Muscle layer of colon (tissue), 2 donors: ENCODE measurements around the gene SIT1.

Experiments used
- H3K27ac ChIP-seq: one replicate; pipeline ENCODE4 v1.7.0; 2013; ENCODE audit warnings: low read depth, mild to moderate bottlenecking, low read length, moderate library complexity
- H3K27me3 ChIP-seq, 2 donors: one replicate each; pipeline ENCODE4 v1.7.0; 2013; ENCODE audit warnings: low read length in 2 of 2, mild to moderate bottlenecking in 2 of 2; ENCODE audit not compliant: insufficient read depth in 2 of 2, control insufficient read depth in 1 of 2
- H3K36me3 ChIP-seq: one replicate; pipeline ENCODE4 v1.7.0; 2013; ENCODE audit warnings: mild to moderate bottlenecking, low read length; ENCODE audit not compliant: insufficient read depth
- H3K4me1 ChIP-seq: one replicate; pipeline ENCODE4 v1.7.0; 2013; ENCODE audit warnings: mild to moderate bottlenecking, low read length; ENCODE audit not compliant: insufficient read depth
- H3K4me3 ChIP-seq, 2 donors: one replicate each; pipeline ENCODE4 v1.7.0; 2013; ENCODE audit warnings: low read length in 2 of 2, low read depth in 1 of 2, mild to moderate bottlenecking in 1 of 2, moderate library complexity in 1 of 2
- H3K9ac ChIP-seq: one replicate; pipeline ENCODE4 v1.7.0; 2013; ENCODE audit warnings: low read length
- H3K9me3 ChIP-seq: one replicate; pipeline ENCODE4 v1.7.0; 2013; ENCODE audit warnings: mild to moderate bottlenecking, low read length
- donor health status: abdominal sarcoma.
- donor health status: Adenocarcinoma of cecum.

SIT1 gene

GRCh38 chr9:35681341-35682002 is 30.7 kb upstream of the SIT1 start:
- Histone ChIP-seq H3K27me3 (no peaks in the 10 kb centered on the region), H3K4me1 (peaks cover 49% of the 10 kb centered on the region), H3K9ac (no peak overlapping the region), H3K36me3 (peaks cover 50% of the 10 kb centered on the region), H3K27ac (peak overlapping the region; percentile 63), H3K9me3 (no peaks in the 10 kb centered on the region), H3K4me3 (no peak overlapping the region)

- peak overlapping the region; percentile 63 for H3K27ac ChIP-seq
- peaks cover 53% of the 10 kb centered on the region for H3K4me1 ChIP-seq
Observed at GRCh38 chr9:35680331-35681105, 29.8 kb upstream of the SIT1 start.

DNA sequence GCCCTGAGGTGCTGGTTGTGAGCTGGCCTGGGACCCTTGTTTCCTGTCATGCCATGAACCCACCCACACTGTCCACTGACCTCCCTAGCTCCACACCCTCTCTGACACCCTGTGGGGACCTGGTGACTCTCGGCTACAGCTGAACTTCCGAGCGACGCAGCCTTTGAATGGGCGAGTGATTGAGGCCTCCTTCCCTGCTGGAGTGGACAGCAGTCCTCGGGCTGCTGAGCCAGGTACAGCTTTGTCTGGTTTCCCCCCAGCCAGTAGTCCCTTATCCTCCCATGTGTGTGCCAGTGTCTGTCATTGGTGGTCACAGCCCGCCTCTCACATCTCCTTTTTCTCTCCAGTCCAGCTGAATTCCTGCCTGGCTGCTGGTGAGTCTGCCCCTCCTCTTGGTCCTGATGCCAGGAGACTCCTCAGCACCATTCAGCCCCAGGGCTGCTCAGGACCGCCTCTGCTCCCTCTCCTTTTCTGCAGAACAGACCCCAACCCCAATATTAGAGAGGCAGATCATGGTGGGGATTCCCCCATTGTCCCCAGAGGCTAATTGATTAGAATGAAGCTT is 29.1 kb upstream of the SIT1 start:
- Histone ChIP-seq H3K27ac (no peak overlapping the region), H3K4me1 (peaks cover 47% of the 10 kb centered on the region)

More at GRCh38 chr9:35680331-35681105, 29.8 kb upstream of the SIT1 start:
- no peak overlapping the region for H3K9ac ChIP-seq
- no peak overlapping the region for H3K4me3 ChIP-seq
- no peaks in the 10 kb centered on the region for H3K27me3 ChIP-seq
- H3K9me3 ChIP-seq = no peaks in the 10 kb centered on the region
- peaks cover 40% of the 10 kb centered on the region for H3K36me3 ChIP-seq

GRCh38 chr9:35679091-35679490 is 28.4 kb upstream of the SIT1 start:
- Histone ChIP-seq H3K4me3 (no peak overlapping the region), H3K9ac (no peak overlapping the region), H3K27me3 (no peaks in the 10 kb centered on the region), H3K4me1 (peaks cover 43% of the 10 kb centered on the region), H3K36me3 (peaks cover 26% of the 10 kb centered on the region), H3K9me3 (no peaks in the 10 kb centered on the region), H3K27ac (no peak overlapping the region)

More for the DNA sequence above, 29.1 kb upstream of the SIT1 start:
- H3K9me3 ChIP-seq = no peaks in the 10 kb centered on the region
- peaks cover 34% of the 10 kb centered on the region for H3K36me3 ChIP-seq
- H3K9ac ChIP-seq = no peak overlapping the region
- no peaks in the 10 kb centered on the region for H3K27me3 ChIP-seq
- no peak overlapping the region for H3K4me3 ChIP-seq

DNA sequence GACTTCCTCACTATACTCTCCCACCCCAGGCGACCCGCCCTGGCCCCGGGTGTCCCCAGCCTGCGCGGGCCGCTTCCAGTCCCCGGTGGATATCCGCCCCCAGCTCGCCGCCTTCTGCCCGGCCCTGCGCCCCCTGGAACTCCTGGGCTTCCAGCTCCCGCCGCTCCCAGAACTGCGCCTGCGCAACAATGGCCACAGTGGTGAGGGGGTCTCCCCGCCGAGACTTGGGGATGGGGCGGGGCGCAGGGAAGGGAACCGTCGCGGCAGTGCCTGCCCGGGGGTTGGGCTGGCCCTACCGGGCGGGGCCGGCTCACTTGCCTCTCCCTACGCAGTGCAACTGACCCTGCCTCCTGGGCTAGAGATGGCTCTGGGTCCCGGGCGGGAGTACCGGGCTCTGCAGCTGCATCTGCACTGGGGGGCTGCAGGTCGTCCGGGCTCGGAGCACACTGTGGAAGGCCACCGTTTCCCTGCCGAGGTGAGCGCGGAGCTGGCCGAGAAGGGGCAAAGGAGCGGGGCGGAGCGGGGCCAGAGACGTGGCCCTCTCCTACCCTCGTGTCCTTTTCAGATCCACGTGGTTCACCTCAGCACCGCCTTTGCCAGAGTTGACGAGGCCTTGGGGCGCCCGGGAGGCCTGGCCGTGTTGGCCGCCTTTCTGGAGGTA is 25.1 kb upstream of the SIT1 start:
- Histone ChIP-seq H3K9ac (no peak overlapping the region), H3K4me3 (peak overlapping the region; percentile 28 to 53), H3K27ac (no peak overlapping the region), H3K9me3 (no peaks in the 10 kb centered on the region), H3K36me3 (no peaks in the 10 kb centered on the region), H3K4me1 (peaks cover 33% of the 10 kb centered on the region), H3K27me3 (no peaks in the 10 kb centered on the region)

- Histone ChIP-seq H3K27me3 (no peaks in the 10 kb centered on the region), H3K4me3 (peak overlapping the region in 1 of 2 donors; percentile 53), H3K9ac (no peak overlapping the region), H3K27ac (no peak overlapping the region), H3K4me1 (peaks cover 26% of the 10 kb centered on the region), H3K9me3 (no peaks in the 10 kb centered on the region), H3K36me3 (no peaks in the 10 kb centered on the region)
Observed at GRCh38 chr9:35675204-35675603, 24.5 kb upstream of the SIT1 start.

GRCh38 chr9:35674025-35674361 is 23.3 kb upstream of the SIT1 start:
- H3K36me3 ChIP-seq = no peaks in the 10 kb centered on the region
- H3K4me1 ChIP-seq = peaks cover 24% of the 10 kb centered on the region
- no peak overlapping the region for H3K9ac ChIP-seq
- no peaks in the 10 kb centered on the region for H3K9me3 ChIP-seq
- no peak overlapping the region for H3K27ac ChIP-seq
- no peaks in the 10 kb centered on the region for H3K27me3 ChIP-seq
- H3K4me3 ChIP-seq = no peak overlapping the region

DNA sequence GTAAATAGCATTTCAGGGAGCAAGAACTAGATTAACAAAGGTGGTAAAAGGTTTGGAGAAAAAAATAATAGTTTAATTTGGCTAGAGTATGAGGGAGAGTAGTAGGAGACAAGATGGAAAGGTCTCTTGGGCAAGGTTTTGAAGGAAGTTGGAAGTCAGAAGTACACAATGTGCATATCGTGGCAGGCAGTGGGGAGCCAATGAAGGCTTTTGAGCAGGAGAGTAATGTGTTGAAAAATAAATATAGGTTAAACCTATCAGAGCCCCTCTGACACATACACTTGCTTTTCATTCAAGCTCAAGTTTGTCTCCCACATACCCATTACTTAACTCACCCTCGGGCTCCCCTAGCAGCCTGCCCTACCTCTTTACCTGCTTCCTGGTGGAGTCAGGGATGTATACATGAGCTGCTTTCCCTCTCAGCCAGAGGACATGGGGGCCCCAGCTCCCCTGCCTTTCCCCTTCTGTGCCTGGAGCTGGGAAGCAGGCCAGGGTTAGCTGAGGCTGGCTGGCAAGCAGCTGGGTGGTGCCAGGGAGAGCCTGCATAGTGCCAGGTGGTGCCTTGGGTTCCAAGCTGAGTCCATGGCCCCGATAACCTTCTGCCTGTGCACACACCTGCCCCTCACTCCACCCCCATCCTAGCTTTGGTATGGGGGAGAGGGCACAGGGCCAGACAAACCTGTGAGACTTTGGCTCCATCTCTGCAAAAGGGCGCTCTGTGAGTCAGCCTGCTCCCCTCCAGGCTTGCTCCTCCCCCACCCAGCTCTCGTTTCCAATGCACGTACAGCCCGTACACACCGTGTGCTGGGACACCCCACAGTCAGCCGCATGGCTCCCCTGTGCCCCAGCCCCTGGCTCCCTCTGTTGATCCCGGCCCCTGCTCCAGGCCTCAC is 22.6 kb upstream of the SIT1 start, which contains the start of gene CA9:
TSS of gene CA9 (plus strand) at position 797 of the 893 bp plus-strand sequence. CDS start at position 829, 32 bp downstream.
- Histone ChIP-seq H3K36me3 (no peaks in the 10 kb centered on the region), H3K9me3 (no peaks in the 10 kb centered on the region), H3K9ac (no peak within 1 kb of the TSS), H3K27ac (peak within 1 kb of the TSS; percentile 14), H3K4me3 (no peak within 1 kb of the TSS), H3K27me3 (no peaks in the 10 kb centered on the region), H3K4me1 (peaks cover 24% of the 10 kb centered on the region)

DNA sequence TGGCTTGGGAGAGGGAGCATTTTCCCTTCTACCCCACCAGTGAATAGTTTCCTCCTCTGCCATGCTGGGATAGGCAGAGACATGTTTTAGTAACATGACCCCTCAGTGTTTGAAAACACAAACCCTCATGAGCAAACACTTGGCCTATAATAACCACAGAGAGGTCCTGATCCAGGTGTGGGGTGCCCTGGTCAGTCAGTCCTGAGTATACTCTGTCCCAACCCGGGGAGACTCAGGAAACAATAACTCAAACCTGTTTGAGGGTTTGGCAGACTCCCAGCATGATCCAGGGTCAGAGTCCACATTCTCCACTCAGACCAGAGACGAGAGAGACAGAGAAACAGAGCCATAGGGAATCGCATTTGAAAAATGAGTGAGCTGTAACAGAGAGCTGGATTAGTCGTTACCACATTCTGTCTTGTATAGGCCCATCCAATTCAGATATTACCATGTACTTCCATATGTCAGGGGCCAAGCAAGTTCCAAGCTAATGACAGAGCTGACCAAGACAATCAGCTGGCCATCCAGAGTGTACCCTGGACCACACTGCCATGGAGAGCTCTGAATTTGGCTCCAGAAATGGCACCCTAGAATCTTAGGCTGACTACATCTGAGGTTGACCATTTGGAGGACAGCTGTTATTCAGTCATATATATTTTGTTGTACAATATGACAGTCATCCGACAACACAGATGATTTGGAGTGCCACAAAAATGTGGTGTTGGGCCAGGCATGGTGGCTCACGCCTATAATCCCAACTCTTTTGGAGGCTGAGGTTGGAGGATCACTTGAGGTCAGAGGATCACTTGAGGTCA is 18.8 kb upstream of the SIT1 start:
- Histone ChIP-seq H3K9ac (no peak overlapping the region), H3K27me3 (no peaks in the 10 kb centered on the region), H3K36me3 (no peaks in the 10 kb centered on the region), H3K9me3 (no peaks in the 10 kb centered on the region), H3K27ac (no peak overlapping the region), H3K4me1 (peaks cover 20% of the 10 kb centered on the region), H3K4me3 (no peak overlapping the region)

- Histone ChIP-seq H3K4me1 (peaks cover 9% of the 10 kb centered on the region), H3K27ac (no peak overlapping the region), H3K27me3 (no peaks in the 10 kb centered on the region), H3K9ac (no peak overlapping the region), H3K9me3 (no peaks in the 10 kb centered on the region), H3K36me3 (no peaks in the 10 kb centered on the region), H3K4me3 (no peak overlapping the region)
Observed at GRCh38 chr9:35667939-35668338, 17.2 kb upstream of the SIT1 start.
